Retinal pigment epithelial cell (primary cell): ENCODE data around the gene SALL2.

ENCODE experiments used
- DNase-seq: peaks from one replicate; pipeline ENCODE4 v3.0.0-alpha.2; 2010; ENCODE audit warnings: low read depth
- H3K4me3 ChIP-seq: 2 replicates; pipeline ENCODE4 v1.5.1; 2011; ENCODE audit warnings: mild to moderate bottlenecking, low read length, control low read depth, moderate library complexity
- TF ChIP-seq, protein P1 (sequence below): conservative IDR thresholded peaks from 2 replicates; pipeline ENCODE4 v1.5.1; 2011; ENCODE audit warnings: low read depth, low read length, control low read depth, inconsistent platforms

SALL2 gene

DNA sequence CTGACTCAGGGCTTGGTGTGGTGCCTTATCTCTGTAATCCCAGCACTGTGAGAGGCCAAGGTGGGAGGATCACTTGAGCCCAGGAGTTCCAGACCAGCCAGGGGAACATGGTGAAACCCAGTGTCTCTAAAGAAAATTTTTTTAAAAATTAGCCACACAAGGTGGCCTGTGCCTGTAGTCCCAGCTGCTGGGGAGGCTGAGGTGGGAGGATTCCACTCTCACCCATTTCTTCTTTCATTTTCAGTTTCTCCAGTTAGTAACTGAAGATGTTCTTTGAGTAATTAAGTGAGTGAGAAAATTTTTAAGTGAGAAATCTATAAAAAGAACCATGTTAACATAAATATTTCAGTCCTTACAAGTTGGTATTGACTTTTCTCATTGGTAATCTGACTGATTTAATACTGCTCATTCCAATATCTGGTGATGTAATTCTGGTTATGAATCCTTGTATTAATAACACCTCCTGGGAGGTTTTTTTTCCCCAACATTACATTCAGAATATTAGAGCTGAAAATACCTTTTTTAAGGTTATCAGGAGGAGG, 21.1 kb downstream of the SALL2 start:
- no peak for DNase-seq
- H3K4me3 ChIP-seq, result no peak overlapping the region
- TF ChIP-seq, protein P1, sequence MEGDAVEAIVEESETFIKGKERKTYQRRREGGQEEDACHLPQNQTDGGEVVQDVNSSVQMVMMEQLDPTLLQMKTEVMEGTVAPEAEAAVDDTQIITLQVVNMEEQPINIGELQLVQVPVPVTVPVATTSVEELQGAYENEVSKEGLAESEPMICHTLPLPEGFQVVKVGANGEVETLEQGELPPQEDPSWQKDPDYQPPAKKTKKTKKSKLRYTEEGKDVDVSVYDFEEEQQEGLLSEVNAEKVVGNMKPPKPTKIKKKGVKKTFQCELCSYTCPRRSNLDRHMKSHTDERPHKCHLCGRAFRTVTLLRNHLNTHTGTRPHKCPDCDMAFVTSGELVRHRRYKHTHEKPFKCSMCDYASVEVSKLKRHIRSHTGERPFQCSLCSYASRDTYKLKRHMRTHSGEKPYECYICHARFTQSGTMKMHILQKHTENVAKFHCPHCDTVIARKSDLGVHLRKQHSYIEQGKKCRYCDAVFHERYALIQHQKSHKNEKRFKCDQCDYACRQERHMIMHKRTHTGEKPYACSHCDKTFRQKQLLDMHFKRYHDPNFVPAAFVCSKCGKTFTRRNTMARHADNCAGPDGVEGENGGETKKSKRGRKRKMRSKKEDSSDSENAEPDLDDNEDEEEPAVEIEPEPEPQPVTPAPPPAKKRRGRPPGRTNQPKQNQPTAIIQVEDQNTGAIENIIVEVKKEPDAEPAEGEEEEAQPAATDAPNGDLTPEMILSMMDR, result no peak

DNA sequence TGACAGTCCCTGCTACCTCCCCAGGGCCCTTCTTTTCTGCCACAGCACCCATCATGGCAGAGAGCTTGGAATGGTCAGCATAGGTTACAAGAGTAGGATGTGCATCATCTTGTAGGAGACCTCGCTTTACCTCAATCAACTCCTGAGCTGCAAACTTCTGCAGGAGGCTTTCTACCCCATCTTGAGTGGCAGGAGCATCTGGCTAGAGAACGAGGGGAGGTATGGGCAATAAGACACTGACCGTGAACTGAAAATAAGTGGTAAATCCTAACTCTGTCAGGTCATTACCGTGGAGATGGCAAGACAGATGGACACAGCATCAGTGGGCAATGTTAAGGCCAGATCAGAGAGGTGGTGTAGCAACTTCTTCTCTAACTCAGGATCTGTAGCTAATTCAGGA, 22.8 kb downstream of the SALL2 start:
- no peak for DNase-seq
- H3K4me3 ChIP-seq, result no peak overlapping the region
- TF ChIP-seq, protein P1, result no peak

- DNase-seq, result no peak
- TF ChIP-seq, protein P1, result no peak
- H3K4me3 ChIP-seq, result no peak overlapping the region
These were observed 24.6 kb downstream of the SALL2 start for GRCh38 chr14:21501568-21501967.

- DNase-seq, result no peak
These were observed 27.3 kb downstream of the SALL2 start for GRCh38 chr14:21498540-21499526.

DNA sequence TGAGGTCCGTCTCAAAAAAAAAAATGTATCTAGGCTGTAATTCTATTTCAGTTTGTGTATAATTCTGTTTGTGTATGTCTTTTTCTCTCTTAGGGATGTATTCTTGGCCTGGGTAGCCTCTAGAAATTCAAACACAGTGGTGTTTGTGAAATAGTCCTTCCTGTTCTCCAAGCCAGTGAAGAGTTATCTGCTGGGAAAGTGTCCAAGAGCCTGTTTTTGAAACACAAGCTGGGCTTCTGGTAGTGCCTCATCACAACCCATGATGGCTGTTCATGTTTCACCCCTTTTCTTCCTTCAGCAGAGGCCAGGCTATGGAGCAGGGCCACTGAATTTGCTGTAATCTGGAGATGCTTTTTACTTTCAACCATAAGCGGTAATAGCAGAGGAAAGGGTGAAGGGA, 29.7 kb downstream of the SALL2 start:
- no peak for DNase-seq
- TF ChIP-seq, protein P1, result no peak
- H3K4me3 ChIP-seq, result no peak overlapping the region

More at GRCh38 chr14:21498540-21499526, 27.3 kb downstream of the SALL2 start:
- H3K4me3 ChIP-seq, result no peak overlapping the region
- TF ChIP-seq, protein P1, result peak; percentile 49

DNA sequence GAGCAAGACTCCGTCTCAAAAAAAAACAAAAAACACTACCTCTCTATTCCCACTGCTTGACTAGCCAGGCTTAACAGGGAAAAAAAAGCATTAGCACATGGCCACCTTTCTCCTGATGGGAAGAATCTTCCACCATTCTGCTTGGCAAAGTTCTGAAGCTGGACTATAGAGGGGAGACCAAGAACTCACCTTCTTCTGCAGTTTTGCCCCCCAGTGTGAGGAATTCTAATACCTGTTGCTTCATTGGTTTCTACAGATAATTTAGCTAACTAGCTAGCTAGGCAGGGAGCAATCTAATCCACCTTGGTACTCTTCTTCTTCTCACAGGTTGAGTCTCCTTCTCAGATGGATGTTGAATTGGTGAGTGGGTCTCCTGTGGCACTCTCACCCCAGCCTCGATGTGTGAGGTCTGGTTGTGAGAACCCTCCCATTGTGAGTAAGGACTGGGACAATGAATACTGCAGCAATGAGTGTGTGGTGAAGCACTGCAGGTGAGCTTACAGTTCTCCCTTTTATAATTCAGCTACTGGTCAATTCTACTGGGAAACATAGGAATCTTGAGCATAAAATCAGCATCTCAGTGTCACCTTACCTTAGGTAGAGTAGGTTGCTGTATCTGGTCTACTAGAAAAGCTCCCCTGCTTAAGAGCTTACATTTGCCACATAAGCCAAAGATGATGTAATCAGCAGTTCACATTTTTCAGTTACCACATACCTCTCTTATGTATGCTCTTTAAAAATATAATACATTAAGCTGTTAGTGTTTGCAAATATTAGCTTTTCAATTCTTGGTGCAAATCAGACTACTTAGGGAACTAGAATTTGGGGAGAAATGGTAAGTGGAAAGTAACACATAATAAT, 31.0 kb downstream of the SALL2 start:
- no peak overlapping the region for H3K4me3 ChIP-seq
- TF ChIP-seq, protein P1, result no peak
- no peak for DNase-seq
